OCI-LY7 (cell line): ENCODE data around the gene FTHL17.

ENCODE experiments used
- CTCF ChIP-seq: fragments of 200-600 bp; sonication (generic); conservative IDR thresholded peaks from 2 replicates; pipeline ENCODE4 v1.5.1; 2014; ENCODE audit warnings: mild to moderate bottlenecking, antibody characterized with exemption, low read length, moderate library complexity, mixed read lengths
- EZH2phosphoT487 ChIP-seq: fragments of 200-600 bp; sonication (generic); IDR thresholded peaks from 2 replicates; pipeline ENCODE4 v1.6.1; 2018; ENCODE audit warnings: low read depth, borderline replicate concordance, mild to moderate bottlenecking, mixed run types, antibody characterized with exemption, low read length, moderate library complexity, mixed read lengths

- TF ChIP-seq CTCF (no peak), EZH2phosphoT487 (no peak)
These were observed 14.6 kb downstream of the FTHL17 start for GRCh38 chrX:31057291-31057690.
